ENCODE results near the gene TRAPPC4.
"Not testable (repeated sequence)": the region's sequence is repeated elsewhere in the genome, so short reads cannot be mapped to it uniquely, and the experiment has no call there.

TRAPPC4 gene

GRCh38 chr11:119034813-119035212, 16.2 kb downstream of the TRAPPC4 start:
- no peak for DNase-seq

DNA sequence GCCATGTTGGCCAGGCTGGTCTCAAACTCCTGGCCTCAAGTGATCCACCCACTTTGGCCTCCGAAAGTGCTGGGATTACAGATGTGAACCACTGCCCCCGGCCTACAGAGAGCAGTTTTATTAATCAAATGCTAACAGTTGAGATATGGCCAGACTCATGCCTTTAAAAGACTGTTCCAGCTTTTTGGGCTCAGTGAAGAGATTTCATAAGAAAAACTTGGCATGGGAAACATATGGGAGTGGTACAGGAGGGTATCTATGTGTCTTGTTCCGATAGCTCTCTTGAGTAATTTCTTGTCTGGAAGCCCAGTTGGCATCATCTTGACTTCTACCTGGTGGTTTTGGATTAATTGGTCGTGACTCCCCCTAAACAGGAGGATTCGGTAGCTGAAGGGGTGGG, 20.3 kb downstream of the TRAPPC4 start:
- DNase-seq: no peak

DNA sequence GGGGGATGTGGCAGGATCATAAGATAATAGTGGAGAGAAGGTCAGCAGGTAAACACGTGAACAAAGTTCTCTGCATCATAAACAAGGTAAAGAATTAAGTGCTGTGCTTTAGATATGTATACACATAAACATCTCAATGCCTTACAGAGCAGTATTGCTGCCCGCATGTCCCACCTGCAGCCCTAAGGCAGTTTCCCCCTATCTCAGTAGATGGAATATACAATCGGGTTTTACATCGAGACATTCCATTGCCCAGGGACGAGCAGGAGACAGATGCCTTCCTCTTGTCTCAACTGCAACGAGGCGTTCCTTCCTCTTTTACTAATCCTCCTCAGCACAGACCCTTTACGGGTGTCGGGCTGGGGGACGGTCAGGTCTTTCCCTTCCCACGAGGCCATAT, 20.9 kb downstream of the TRAPPC4 start:
- DNase-seq: not testable (repeated sequence)

- no peak for DNase-seq
Observed at GRCh38 chr11:119041821-119042514, 23.4 kb downstream of the TRAPPC4 start.

GRCh38 chr11:119042927-119043326, 24.4 kb downstream of the TRAPPC4 start:
- DNase-seq: no peak

DNA sequence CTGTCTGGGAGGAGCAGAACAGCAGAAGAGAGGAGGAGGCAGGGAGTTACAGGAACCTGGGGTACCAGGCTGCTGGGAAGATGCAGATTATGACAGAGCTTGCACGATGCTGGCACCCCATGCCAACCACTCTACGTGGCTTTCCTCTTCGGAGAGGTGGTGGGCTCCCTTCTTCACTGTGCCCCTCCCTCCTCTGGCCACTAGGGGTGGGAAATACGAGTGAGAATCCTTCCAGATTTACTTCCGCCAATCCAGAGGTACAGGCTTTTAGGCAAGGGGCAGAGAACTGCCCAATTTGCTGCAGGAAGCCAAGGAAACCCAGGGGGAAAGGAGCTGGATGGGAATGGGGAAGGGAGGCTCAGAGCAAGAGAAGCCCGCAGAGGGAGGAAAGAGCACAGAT, 26.1 kb downstream of the TRAPPC4 start:
- no peak for DNase-seq

DNA sequence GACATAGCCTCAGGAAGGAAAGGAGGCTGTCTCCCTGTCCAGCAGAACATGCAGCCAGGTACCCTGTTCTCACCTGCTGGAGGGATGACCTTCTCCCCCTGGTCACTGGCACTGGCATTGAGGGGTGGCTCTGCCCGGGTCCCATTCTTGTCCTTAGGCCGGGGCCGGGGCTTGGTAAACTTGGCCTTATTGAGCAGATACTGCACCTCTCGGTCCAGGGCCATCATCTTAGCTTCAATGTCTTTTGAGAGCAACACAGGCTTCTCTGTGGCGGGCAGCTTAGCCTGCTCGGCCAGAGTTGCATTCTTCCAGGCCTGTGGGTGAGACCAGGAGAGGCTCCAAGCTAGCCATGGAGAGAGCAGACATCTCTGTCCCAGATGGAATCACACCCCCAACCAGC, 27.9 kb downstream of the TRAPPC4 start:
- no peak for DNase-seq

- no peak for DNase-seq
Observed at GRCh38 chr11:119047205-119047604, 28.6 kb downstream of the TRAPPC4 start.

- no peak for DNase-seq
Observed at GRCh38 chr11:119048644-119049043, 30.1 kb downstream of the TRAPPC4 start.

DNA sequence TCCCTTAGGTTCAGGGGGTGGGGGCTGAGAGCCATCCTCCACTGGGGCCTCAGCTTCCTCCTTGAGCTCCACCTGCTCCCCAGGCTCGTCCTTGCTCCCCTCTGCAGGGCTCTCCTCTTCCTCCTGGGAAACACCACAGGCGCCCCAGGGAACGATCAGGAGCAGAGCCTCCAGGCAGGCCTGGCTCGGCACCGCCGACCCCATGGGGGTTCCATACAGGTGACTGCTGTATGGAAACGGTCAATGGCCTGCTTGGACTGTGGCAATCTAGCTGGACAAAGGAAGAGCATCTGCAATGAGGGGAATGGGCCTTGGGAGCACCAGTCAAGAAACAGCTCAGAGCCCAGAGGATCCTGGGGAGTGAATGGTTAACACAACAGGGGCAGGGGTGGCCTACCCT, 30.5 kb downstream of the TRAPPC4 start:
- DNase-seq: no peak

GRCh38 chr11:119051440-119052162, 33.0 kb downstream of the TRAPPC4 start:
- no peak for DNase-seq

- no peak for DNase-seq
Observed at GRCh38 chr11:119052163-119052814, 33.7 kb downstream of the TRAPPC4 start.

DNA sequence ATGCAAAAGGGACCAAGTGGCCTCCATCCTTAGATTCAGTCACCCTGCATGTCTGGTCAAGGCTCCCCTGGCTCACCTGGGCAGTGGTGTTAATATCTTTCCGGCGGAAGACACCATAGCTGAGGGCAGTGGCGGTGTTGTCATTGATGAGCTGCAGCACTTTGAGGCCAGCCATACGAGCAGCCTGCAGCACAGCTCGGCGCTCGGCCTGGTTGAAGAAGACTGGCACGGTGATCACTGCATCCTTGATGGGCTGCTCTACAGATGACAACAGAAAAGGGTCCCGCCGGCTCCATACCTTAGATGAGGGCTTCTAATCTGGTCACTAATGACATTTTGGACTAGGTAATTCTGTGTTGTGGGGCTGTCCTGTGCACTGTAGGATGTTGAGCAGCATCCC, 35.9 kb downstream of the TRAPPC4 start:
- no peak for DNase-seq

GRCh38 chr11:119055901-119056300, 37.3 kb downstream of the TRAPPC4 start:
- DNase-seq: no peak

DNA sequence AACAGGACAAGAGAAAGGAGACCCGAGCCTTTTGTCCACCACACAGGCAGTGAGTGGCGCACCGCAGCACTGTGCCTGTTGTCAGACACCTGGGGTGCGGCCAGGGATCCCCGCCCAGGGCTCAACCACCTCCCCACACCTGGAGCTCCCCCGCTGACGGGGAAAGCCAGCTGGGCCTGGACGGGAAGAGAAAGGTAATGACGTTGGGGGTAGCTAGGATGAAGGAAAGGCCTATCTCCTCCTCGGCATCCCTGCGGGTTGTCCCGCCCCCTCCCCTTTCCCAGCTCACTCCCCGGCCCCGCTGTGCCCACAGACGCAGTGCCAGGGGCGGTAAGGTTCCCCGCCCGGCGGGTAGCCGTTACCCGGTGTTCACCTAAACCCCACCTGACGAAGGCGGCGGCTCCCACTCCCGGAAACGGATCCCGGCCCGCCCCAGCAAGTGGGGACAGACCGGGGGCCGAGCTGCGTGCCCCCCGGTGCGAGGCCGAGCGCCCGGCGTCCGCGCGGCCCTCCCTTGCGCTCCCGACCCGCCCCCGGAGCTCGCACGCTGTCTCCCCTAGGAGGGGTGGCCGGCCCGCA, 37.9 kb downstream of the TRAPPC4 start:
- peak in 2 of 4 experiments; percentile 27 to 37 for DNase-seq

DNA sequence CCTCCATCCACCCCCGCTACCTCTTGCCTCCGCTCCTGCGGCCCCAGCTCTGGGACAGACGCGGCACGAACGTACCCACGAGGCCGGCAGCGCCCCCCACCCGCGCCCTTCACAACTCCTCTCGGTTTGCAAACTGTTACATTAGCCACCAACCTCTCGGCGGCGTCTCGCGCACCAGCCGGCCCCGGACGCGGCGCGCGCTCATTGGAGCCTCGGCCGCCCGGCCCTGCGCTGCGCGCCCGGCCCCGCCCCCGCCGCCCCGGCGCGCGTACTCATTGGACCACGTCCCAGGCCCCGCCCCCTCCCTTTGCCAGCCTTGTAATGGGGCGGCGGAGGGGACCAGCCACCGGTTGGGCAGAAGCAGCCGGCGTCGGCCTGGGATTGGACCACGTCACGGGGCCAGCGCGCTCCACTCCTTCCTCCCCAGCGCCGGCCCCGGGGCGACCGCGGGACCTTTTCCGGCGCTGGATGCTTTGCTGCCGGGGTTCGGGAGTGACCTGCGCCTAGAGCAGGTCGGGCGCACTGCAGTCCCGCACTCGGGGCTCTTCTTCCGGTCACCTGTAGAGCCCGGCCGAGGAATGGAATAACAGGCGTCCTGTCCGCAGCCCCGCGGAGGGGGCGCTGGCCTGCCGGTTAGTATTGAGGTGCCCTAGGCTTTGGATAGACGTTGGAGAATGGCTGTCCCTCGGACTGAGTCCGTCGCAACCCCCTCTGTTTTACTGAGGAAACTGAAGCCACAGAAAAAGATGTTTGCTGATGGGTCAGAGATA, 38.6 kb downstream of the TRAPPC4 start, which contains the start of gene HYOU1:
Gene HYOU1 (minus strand): TSS at position 206 of the 770 bp plus-strand sequence. CDS start 1,045 bp downstream, outside the sequence.
- DNase-seq: peak; percentile 96 to 98 (median 97)

DNA sequence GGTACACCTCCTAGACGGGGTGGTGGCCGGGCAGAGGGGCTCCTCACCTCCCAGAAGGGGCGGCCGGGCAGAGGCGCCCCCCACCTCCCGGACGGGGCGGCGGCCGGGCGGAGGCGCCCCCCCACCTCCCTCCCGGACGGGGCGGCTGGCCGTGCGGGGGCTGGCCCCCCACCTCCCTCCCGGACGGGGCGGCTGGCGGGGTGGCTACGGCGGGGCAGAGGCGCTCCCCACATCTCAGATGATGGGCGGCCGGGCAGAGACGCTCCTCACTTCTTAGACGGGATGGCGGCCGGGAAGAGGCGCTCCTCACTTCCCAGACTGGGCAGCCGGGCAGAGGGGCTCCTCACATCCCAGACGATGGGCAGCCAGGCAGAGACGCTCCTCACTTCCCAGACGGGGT, 40.6 kb downstream of the TRAPPC4 start:
- DNase-seq: not testable (repeated sequence)

DNA sequence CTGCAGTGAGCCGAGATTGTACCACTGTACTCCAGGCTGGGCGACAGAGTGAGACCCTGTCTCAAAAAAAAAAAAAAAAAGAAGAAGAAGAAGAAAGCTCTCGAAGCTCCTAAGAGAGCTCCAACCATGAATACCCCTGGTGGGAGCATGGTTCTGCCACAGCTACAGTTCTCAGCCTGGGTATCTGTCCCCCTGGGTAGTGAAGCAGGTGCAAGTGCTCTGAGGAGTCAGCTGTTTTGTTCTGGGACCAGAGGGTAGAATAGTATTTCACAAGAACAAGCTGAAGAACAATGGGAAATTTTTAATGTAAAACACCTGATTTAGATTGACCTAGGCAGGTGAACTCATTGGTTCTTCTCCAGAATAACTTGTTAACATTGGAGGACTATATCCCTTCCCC, 42.7 kb downstream of the TRAPPC4 start:
- no peak for DNase-seq

- no peak for DNase-seq
Observed at GRCh38 chr11:119062779-119063178, 44.2 kb downstream of the TRAPPC4 start.

- no peak for DNase-seq
Observed at GRCh38 chr11:119065369-119065768, 46.8 kb downstream of the TRAPPC4 start.

DNA sequence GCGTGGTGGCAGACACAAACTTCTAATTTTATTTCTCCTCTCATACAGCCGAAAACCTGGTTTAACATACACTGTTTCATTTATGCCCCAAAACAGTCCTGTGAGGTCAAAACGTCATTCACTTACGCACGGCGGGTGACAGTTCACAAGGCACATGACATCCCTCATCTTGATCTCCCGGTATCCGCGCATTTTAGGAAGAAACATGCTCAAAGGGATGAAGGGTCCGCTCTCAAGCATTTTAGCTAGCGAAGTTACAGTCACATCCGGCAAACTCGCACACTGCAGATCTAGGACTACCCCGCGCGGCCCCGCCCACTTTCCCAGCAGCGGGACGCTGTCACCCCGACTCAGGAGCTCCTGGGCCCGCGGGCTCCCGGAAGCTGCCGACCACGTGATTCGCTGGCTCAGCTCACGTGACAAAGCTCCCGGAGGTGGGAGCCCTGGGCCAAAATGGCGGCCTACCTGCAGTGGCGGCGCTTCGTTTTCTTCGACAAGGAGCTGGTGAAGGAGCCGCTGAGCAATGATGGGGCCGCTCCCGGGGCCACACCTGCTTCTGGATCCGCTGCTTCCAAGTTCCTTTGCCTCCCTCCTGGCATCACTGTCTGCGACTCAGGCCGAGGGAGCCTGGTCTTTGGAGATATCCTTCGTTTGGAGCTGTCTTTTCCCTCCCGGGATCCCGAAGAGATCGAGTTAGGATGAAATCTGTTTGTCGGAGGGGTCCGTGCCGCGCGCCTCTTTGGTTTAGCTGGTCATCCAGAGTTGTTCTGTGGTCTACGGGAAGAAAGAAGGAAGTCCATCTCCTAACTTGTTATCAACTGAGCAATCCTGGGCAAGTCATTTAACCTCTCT, 49.0 kb downstream of the TRAPPC4 start, which contains the start of gene VPS11:
Gene VPS11 (plus strand): TSS at position 448 of the 852 bp plus-strand sequence. CDS start 6 bp downstream, at position 454.
- DNase-seq: peak; percentile 93 to 97 (median 94)
